ENCODE results near the gene DOHH. TPM values are rescaled to one million over a fixed set of nuclear protein-coding genes. Genes with fewer than 3 reads are reported as not detected.
A peak's percentile ranks its signal among the peaks of the same experiment; 100 is the strongest.

DOHH gene, protein sequence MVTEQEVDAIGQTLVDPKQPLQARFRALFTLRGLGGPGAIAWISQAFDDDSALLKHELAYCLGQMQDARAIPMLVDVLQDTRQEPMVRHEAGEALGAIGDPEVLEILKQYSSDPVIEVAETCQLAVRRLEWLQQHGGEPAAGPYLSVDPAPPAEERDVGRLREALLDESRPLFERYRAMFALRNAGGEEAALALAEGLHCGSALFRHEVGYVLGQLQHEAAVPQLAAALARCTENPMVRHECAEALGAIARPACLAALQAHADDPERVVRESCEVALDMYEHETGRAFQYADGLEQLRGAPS
- polyA plus RNA-seq (2012; ENCODE audit: low read depth, missing spikeins), result 10.9 TPM

GRCh38 chr19:3500429-3501101, at the start of gene DOHH:
DOHH (minus strand) TSS chr19:3500674; CDS start chr19:3496814, 3,860 bp downstream.
- FAIRE-seq (peak; percentile 99), DNase-seq (ENCODE audit: insufficient read length, low spot score) (peak; percentile 95)
- TF ChIP-seq TAF1 (IDR thresholded peaks at IDR 0.05; ENCODE audit: low read depth, low read length), result peak; percentile 98
- no peak for TF ChIP-seq SPI1 (IDR thresholded peaks at IDR 0.05; ENCODE audit: low read depth, low read length)
- peak; percentile 87 for TF ChIP-seq POU2F2 (IDR thresholded peaks at IDR 0.05; ENCODE audit: low read depth, low read length)
- peak; percentile 83 for TF ChIP-seq POLR2AphosphoS5 (IDR thresholded peaks at IDR 0.05; ENCODE audit: low read depth, low read length)
- peak; percentile 40 for TF ChIP-seq PAX5 (IDR thresholded peaks at IDR 0.05; ENCODE audit: insufficient read depth, low read length, severe bottlenecking)
- peak; percentile 92 for TF ChIP-seq POLR2A (IDR thresholded peaks at IDR 0.05; ENCODE audit: low read depth, low read length)

- no peak for DNase-seq (ENCODE audit: insufficient read length, low spot score)
- FAIRE-seq, result no peak
- no peak for TF ChIP-seq POU2F2 (IDR thresholded peaks at IDR 0.05; ENCODE audit: low read depth, low read length)
- no peak for TF ChIP-seq PAX5 (IDR thresholded peaks at IDR 0.05; ENCODE audit: insufficient read depth, low read length, severe bottlenecking)
- TF ChIP-seq TAF1 (IDR thresholded peaks at IDR 0.05; ENCODE audit: low read depth, low read length), result no peak
- TF ChIP-seq POLR2A (IDR thresholded peaks at IDR 0.05; ENCODE audit: low read depth, low read length), result no peak
- TF ChIP-seq SPI1 (IDR thresholded peaks at IDR 0.05; ENCODE audit: low read depth, low read length), result no peak
- no peak for TF ChIP-seq POLR2AphosphoS5 (IDR thresholded peaks at IDR 0.05; ENCODE audit: low read depth, low read length)
These were observed 49.3 kb upstream of the DOHH start for GRCh38 chr19:3549816-3550215.

- no peak for FAIRE-seq
- TF ChIP-seq POLR2AphosphoS5 (IDR thresholded peaks at IDR 0.05; ENCODE audit: low read depth, low read length) (no peak), PAX5 (IDR thresholded peaks at IDR 0.05; ENCODE audit: insufficient read depth, low read length, severe bottlenecking) (no peak), POLR2A (IDR thresholded peaks at IDR 0.05; ENCODE audit: low read depth, low read length) (no peak), SPI1 (IDR thresholded peaks at IDR 0.05; ENCODE audit: low read depth, low read length) (no peak)
These were observed 48.1 kb upstream of the DOHH start for GRCh38 chr19:3548606-3549005.

DNA sequence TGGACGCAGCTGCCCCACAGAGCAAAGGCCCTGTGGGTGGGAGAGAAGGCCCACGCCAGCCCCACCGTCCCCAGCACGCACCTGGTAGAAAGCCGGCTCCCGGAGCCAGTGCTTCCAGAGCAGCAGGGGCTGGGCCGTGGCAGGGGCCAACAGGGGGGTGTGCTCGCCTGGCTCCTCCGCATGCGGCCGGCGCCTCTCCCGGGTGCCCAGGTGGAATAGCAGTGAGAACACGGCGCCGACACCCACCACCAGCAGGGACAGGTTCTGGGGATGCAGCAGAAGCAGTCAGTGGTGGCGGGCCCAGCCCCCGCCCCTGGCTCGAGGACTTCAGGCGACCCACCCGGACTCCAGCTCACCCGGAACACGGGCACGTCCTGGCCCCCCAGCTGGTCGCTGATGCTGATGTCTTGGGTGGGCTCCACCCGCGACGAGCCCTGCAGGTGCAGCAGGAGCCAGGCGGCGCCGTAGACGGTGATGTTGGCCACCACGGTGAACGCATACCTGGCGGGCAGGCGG, 47.4 kb upstream of the DOHH start:
- DNase-seq (ENCODE audit: insufficient read length, low spot score), result no peak
- TF ChIP-seq POLR2A (IDR thresholded peaks at IDR 0.05; ENCODE audit: low read depth, low read length) (no peak), POU2F2 (IDR thresholded peaks at IDR 0.05; ENCODE audit: low read depth, low read length) (no peak), PAX5 (IDR thresholded peaks at IDR 0.05; ENCODE audit: insufficient read depth, low read length, severe bottlenecking) (no peak), SPI1 (IDR thresholded peaks at IDR 0.05; ENCODE audit: low read depth, low read length) (no peak), TAF1 (IDR thresholded peaks at IDR 0.05; ENCODE audit: low read depth, low read length) (no peak), POLR2AphosphoS5 (IDR thresholded peaks at IDR 0.05; ENCODE audit: low read depth, low read length) (no peak)
- FAIRE-seq, result no peak

More at GRCh38 chr19:3548606-3549005, 48.1 kb upstream of the DOHH start:
- DNase-seq (ENCODE audit: insufficient read length, low spot score), result no peak

- DNase-seq (ENCODE audit: insufficient read length, low spot score) (no peak), FAIRE-seq (peak; percentile 33)
- TF ChIP-seq TAF1 (IDR thresholded peaks at IDR 0.05; ENCODE audit: low read depth, low read length) (no peak), SPI1 (IDR thresholded peaks at IDR 0.05; ENCODE audit: low read depth, low read length) (no peak), POLR2AphosphoS5 (IDR thresholded peaks at IDR 0.05; ENCODE audit: low read depth, low read length) (no peak), POLR2A (IDR thresholded peaks at IDR 0.05; ENCODE audit: low read depth, low read length) (no peak), POU2F2 (IDR thresholded peaks at IDR 0.05; ENCODE audit: low read depth, low read length) (no peak), PAX5 (IDR thresholded peaks at IDR 0.05; ENCODE audit: insufficient read depth, low read length, severe bottlenecking) (no peak)
These were observed 46.8 kb upstream of the DOHH start for GRCh38 chr19:3547301-3547731.

- FAIRE-seq, result no peak
- TF ChIP-seq POU2F2 (IDR thresholded peaks at IDR 0.05; ENCODE audit: low read depth, low read length) (no peak), PAX5 (IDR thresholded peaks at IDR 0.05; ENCODE audit: insufficient read depth, low read length, severe bottlenecking) (no peak), TAF1 (IDR thresholded peaks at IDR 0.05; ENCODE audit: low read depth, low read length) (no peak), SPI1 (IDR thresholded peaks at IDR 0.05; ENCODE audit: low read depth, low read length) (no peak)
- no peak for DNase-seq (ENCODE audit: insufficient read length, low spot score)
These were observed 45.6 kb upstream of the DOHH start for GRCh38 chr19:3546119-3546518.

DNA sequence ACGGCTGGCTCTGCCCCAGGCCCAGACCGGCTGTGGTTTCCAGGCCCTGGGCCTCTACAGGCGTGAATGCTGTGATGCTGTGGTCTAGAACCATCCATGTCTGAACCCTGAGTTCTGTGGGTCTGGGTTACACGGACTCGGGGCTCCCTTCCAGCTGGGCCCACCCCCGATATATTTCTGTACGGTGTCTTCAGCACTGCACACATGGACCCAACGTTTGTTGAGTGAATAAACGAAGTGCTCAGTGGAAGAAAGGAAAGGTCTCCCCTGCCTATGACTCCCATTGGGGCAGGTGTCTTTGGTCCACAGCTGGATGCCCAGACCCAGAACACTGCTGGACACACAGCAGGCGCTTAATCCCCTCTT, 45.2 kb upstream of the DOHH start:
- TF ChIP-seq TAF1 (IDR thresholded peaks at IDR 0.05; ENCODE audit: low read depth, low read length), result no peak

DNA sequence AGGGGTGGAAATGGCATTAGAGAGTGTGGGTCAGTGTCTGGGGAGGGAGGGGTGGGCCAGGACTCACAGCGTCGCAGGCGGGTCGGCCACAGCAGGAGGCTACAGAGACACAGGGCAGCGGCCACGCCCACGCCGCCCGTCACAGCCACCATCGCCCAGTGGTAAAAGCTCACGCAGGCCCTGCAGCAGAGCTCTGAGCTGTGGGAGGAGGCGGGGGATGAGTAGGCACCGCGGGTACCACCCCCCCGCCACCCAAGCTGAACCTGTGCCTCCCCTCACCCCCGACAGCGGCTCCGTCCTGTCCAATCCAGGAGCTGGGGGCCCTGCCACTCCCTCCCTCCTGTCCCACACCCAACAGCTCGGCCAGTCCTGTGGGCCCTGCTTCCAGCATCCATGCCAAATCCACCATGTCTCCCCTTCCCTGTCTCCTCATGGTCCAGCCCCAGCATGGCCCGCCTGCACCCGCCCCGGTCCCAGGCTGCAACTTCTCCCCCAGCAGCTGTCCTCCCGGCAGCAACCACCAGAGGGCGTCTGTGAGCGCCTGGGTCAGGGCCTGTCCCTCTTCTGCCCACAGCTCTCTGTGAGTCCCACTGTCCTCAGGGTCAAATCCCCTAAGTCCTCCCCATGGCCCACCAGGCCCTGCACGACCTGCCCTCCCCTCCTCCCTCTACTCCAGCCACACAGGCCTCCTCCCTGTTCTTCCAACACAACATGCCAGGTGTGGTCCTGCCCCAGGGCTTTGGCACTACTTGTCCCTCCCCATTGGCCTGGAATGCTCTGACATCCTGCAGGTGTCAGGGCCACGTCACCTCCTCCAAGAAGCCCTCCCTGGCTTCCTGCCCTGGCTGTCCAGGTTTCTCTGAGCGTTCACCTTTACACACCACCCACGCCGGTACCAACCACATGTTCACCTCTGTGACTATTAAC, 44.5 kb upstream of the DOHH start:
- peak; percentile 81 for FAIRE-seq
- peak; percentile 91 for DNase-seq (ENCODE audit: insufficient read length, low spot score)
- TF ChIP-seq TAF1 (IDR thresholded peaks at IDR 0.05; ENCODE audit: low read depth, low read length) (no peak), POU2F2 (IDR thresholded peaks at IDR 0.05; ENCODE audit: low read depth, low read length) (no peak)

More for the DNA sequence above, 45.2 kb upstream of the DOHH start:
- FAIRE-seq, result no peak
- no peak for DNase-seq (ENCODE audit: insufficient read length, low spot score)

DNA sequence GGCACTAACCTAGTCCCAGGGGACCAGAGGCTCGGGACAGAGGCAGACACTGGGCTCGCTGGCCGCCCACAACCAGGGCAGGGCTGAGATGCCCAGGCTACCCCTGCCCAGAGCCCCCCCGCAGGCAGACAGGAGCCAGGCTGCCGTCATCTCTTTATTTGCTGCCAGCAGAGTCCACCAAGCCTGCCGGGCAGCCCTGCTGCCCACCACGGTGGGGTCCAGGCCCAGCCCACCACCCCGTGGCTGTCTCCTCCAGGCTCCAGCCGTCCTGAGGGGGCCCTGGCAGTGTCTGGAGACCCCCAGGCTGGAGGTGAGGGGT, 43.5 kb upstream of the DOHH start:
- no peak for DNase-seq (ENCODE audit: insufficient read length, low spot score)
- no peak for TF ChIP-seq POU2F2 (IDR thresholded peaks at IDR 0.05; ENCODE audit: low read depth, low read length)
- TF ChIP-seq POLR2AphosphoS5 (IDR thresholded peaks at IDR 0.05; ENCODE audit: low read depth, low read length), result 0 out of 2 replicates have a peak, but pooled peaks have one; percentile 10
- no peak for FAIRE-seq
